Testis (tissue), 3 donors: ENCODE data around the gene ARMC2. TPM values are rescaled to one million over a fixed set of nuclear protein-coding genes. Genes with fewer than 3 reads are reported as not detected.

Source experiments
- DNase-seq: peaks from one replicate; pipeline ENCODE4 v3.0.0-alpha.2; 2019
- H3K27ac ChIP-seq, 2 donors: fragments of 200-600 bp; sonication (generic); one replicate each; pipeline ENCODE4 v1.5.1; 2019
- H3K27me3 ChIP-seq: fragments of 200-600 bp; sonication (generic); one replicate; pipeline ENCODE4 v1.5.1; 2019
- H3K36me3 ChIP-seq: fragments of 200-600 bp; sonication (generic); one replicate; pipeline ENCODE4 v1.5.1; 2017; ENCODE audit warnings: low read depth; ENCODE audit errors: missing control alignments
- H3K4me1 ChIP-seq: fragments of 200-600 bp; sonication (generic); one replicate; pipeline ENCODE4 v1.5.1; 2019
- H3K4me3 ChIP-seq, 2 donors: fragments of 200-600 bp; sonication (generic); one replicate each; pipeline ENCODE4 v1.5.1; 2017 to 2019
- H3K9me3 ChIP-seq: fragments of 200-600 bp; sonication (generic); one replicate; pipeline ENCODE4 v1.5.1; 2017
- CTCF ChIP-seq, 3 experiments: fragments of 450-650 bp in 2 of 3; fragments of 200-600 bp in 1 of 3; sonication (generic) in 1 of 3; IDR thresholded peaks; one replicate each; pipeline ENCODE4 v1.5.1; 2016 to 2019; ENCODE audit warnings: antibody characterized with exemption in 3 of 3, mild to moderate bottlenecking in 2 of 3, moderate library complexity in 1 of 3
- POLR2A ChIP-seq: fragments of 450-650 bp; IDR thresholded peaks from one replicate; pipeline ENCODE4 v1.6.1; 2017; ENCODE audit warnings: antibody characterized with exemption, mild to moderate bottlenecking, moderate library complexity
- WGBS, 2 donors: methylation state at CpG; one replicate each; pipeline ENCODE4 v1.1.5; 2018; 5-methylcytosine and 5-hydroxymethylcytosine counted together
- intact Hi-C: fragments of 100-400 bp; cut with DNase I; formaldehyde crosslinking; loops from one replicate; pipeline ENCODE4 v1.15.1; 2023; ENCODE audit warnings: low total_unique reads
- polyA plus RNA-seq: library from polyadenylated mRNA; stranded (reverse); fragments of 350-450 nt; fragmentation: Illumina TruSeq; extraction: RNeasy Lipid Tissue Mini Kit (QIAGEN cat#74804); gene quantifications from one replicate; pipeline ENCODE4 v1.2.3, GENCODE V29; 2014; ENCODE audit warnings: low read depth, low replicate concordance; ENCODE audit not compliant: insufficient read depth
- total RNA-seq, 2 donors: library from RNA; depleted of rRNA; stranded (reverse); fragments of >200 nt; gene quantifications; one replicate each; pipeline ENCODE4 v1.2.3, GENCODE V29; 2016

The ARMC2 gene
- total and polyA plus RNA-seq, 3 donors from 2014 or later = 24.0 to 78.6 (median 51.4) TPM

DNA sequence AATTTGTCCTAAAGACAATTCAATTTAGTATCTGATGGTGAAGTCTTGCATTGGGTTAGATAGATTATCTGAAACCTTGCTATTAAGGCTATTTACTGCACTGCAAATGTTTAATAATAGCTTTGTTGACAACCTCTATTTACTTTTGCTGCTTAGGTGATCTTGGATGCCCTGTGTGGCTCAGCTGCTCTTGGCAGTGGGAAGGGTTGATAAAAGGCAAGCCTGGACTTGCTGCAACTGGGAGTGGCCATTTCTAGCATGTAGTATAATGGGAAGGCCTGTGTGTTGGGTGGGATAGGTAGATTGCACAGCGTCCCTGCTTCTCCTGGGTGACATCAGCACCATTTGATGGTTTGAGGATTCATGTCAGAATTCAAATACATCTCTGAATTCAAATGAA is 49.1 kb downstream of the ARMC2 start:
- DNase-seq = no peak
- Histone ChIP-seq H3K36me3 (no peaks in the 10 kb centered on the region), H3K9me3 (no peaks in the 10 kb centered on the region), H3K27me3 (no peaks in the 10 kb centered on the region), H3K4me1 (no peaks in the 10 kb centered on the region), H3K27ac (no peak overlapping the region), H3K4me3 (no peak overlapping the region)
- intact Hi-C loops = loop anchor here (10.0 kb wide), 1 partner anchor 333 kb away; the partner anchor contains the start of gene FOXO3
- TF ChIP-seq CTCF (IDR thresholded peaks at IDR 0.05) = no peak
- TF ChIP-seq POLR2A = no peak
- 94 to 100% methylated on average over 1 of the region's 1 CpG for WGBS, 2 donors

GRCh38 chr6:108902382-108902792 is 54.2 kb downstream of the ARMC2 start:
- Histone ChIP-seq H3K4me1 (peaks cover 8% of the 10 kb centered on the region), H3K27ac (peak overlapping the region in 1 of 2 donors; percentile 21), H3K9me3 (no peaks in the 10 kb centered on the region), H3K27me3 (no peaks in the 10 kb centered on the region), H3K4me3 (no peak overlapping the region), H3K36me3 (no peaks in the 10 kb centered on the region)
- no peak for DNase-seq
- TF ChIP-seq CTCF (IDR thresholded peaks at IDR 0.05) = no peak
- TF ChIP-seq POLR2A = no peak
- intact Hi-C loops = no loop called here

DNA sequence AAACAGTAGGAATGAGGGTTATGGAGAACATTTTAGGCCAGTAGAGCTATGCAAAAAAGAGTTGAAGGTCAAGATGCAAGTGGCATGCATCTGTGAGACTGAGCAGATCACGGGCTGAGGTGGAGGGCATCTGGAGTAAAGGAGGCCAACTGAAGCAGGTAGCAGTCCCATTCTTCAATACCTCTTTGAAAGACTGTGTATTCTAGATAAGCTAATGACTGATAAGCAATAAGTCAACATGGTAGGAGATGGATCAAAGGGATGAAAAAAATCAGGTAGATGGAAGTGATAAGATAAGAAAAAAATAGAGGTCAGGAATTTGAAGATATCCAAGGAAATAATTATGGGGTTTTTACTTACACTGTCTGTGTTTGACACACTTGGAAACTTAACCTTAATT is 55.6 kb downstream of the ARMC2 start:
- WGBS, 2 donors = 71 to 93% methylated on average over 1 of the region's 1 CpG
- DNase-seq = no peak
- intact Hi-C loops = no loop called here

DNA sequence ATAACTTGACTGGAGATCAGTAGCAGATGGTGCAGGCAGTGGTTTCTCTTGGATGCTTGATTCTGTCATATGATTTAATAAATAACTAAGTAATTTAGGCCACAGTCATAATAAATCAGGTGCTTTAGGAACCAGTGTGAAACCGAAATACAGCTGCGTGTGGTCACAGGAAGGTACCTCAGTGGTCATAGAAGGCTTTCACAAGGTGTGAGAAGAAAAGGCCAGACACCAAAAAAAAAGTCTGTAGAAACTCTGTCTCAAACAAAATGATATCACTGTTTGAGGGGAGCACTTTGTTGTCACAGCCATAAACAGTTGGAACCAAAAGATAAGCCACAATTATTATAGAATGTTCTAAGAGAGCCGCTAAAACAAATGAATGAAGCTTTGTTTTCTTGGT is 56.5 kb downstream of the ARMC2 start:
- Histone ChIP-seq H3K9me3 (no peaks in the 10 kb centered on the region), H3K36me3 (no peaks in the 10 kb centered on the region), H3K4me3 (no peak overlapping the region), H3K27ac (no peak overlapping the region), H3K4me1 (peaks cover 8% of the 10 kb centered on the region), H3K27me3 (no peaks in the 10 kb centered on the region)
- intact Hi-C loops = no loop called here
- 64 to 78% methylated on average over 3 of the region's 3 CpGs for WGBS, 2 donors
- no peak for TF ChIP-seq CTCF (IDR thresholded peaks at IDR 0.05)
- no peak for TF ChIP-seq POLR2A
- no peak for DNase-seq

More for the DNA sequence above, 55.6 kb downstream of the ARMC2 start:
- Histone ChIP-seq H3K9me3 (no peaks in the 10 kb centered on the region), H3K36me3 (no peaks in the 10 kb centered on the region), H3K4me3 (no peak overlapping the region), H3K27ac (no peak overlapping the region), H3K4me1 (peaks cover 8% of the 10 kb centered on the region), H3K27me3 (no peaks in the 10 kb centered on the region)
- TF ChIP-seq CTCF (IDR thresholded peaks at IDR 0.05) (no peak), POLR2A (no peak)

DNA sequence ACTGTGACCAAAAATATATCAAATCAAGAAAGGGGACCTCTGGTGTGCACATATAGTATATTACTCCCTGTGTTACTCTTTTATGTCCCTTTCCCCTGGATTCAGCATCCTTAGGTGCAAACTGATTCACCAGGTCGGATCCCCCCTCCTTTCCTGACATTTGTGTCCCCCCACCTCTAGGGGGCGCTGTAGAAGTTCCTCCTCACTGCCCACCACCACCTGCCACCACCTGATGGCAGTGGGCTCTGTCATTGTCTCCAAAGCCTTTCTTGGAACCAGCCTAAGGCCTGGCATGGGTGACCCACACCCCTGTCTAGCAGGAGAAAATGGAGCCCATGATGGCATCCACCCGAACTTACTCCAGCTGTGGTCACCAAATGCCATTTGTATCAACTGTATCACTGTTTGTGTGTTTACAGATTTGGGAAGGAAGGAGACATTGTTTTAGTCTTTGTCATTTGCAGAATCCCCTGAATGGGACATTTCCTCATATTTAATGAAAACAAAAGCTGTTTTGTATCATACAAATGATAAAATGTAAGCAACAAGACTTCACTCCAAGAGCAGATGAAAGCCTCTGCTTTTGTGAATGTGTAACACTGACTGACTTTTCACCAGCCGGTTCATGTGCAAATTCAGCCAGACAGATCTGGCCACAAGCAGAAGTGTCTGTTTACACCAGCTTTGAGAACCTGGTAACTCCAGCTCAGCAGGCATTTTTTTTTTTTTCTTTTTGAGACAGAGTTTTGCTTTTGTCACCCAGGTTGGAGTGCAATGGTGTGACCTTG is 66.2 kb downstream of the ARMC2 start:
- Histone ChIP-seq H3K9me3 (no peaks in the 10 kb centered on the region), H3K4me3 (no peak overlapping the region), H3K27me3 (no peaks in the 10 kb centered on the region), H3K36me3 (no peaks in the 10 kb centered on the region), H3K27ac (no peak overlapping the region), H3K4me1 (no peaks in the 10 kb centered on the region)
- intact Hi-C loops = no loop called here
- peak; percentile 33 for DNase-seq
- TF ChIP-seq CTCF (IDR thresholded peaks at IDR 0.05) = peak; percentile 2 to 60 (median 39)
- TF ChIP-seq POLR2A = no peak
- WGBS, 2 donors = 59 to 72% methylated on average over 4 of the region's 4 CpGs
